ENCODE data around the gene NPFF.
"Not testable (repeated sequence)": the region's sequence is repeated elsewhere in the genome, so short reads cannot be mapped to it uniquely, and the experiment has no call there.

The NPFF gene

GRCh38 chr12:53506881-53507602 is at the start of gene NPFF:
Gene NPFF (minus strand): TSS chr12:53507484. CDS start chr12:53507474, 10 bp downstream.
- DNase-seq (ENCODE audit: low read depth, low spot score): no peak

GRCh38 chr12:53552361-53553327 is 45.4 kb upstream of the NPFF start:
- no peak for DNase-seq (ENCODE audit: low read depth, low spot score)

DNA sequence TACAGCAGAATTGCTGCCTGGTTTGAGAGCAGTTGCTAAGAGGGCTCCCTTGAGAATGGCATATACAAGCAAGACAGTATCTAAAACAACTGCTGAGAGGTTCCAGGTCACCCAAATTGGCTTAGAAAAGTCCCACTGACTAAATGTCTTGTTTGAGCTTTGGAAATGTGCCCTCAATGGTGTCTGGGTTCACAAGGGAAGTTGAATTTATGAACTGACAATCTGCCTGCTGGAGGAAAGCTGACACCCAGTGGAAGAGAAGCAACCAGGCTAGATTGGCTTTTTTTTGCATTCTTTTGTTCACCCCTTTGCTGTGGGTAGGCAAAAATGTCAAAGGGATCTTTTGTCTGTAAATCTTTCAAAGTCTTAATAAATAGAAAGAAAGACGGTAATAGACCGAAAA is 44.6 kb upstream of the NPFF start:
- no peak for DNase-seq (ENCODE audit: low read depth, low spot score)

DNA sequence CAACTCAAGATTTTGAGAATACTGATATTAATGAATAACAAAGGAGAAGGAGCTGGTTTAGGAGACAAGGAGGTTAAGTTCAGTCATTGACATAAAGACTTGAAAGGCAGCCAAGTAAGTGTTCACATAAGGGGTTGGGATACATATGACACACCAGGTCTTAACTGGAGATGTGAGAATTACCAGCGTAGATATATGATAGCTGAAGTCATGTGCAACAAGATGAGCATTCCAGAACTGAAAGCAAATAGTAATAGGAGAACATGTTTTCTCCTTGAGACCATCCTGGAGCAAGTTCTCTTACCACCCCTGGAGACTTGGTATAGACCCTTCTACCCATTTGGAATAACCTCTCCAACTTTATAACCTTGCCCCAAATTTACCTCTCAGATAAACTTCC is 43.3 kb upstream of the NPFF start:
- no peak for DNase-seq (ENCODE audit: low read depth, low spot score)

GRCh38 chr12:53550131-53550530 is 42.8 kb upstream of the NPFF start:
- not testable (repeated sequence) for DNase-seq (ENCODE audit: low read depth, low spot score)

GRCh38 chr12:53548354-53548753 is 41.1 kb upstream of the NPFF start:
- not testable (repeated sequence) for DNase-seq (ENCODE audit: low read depth, low spot score)

DNA sequence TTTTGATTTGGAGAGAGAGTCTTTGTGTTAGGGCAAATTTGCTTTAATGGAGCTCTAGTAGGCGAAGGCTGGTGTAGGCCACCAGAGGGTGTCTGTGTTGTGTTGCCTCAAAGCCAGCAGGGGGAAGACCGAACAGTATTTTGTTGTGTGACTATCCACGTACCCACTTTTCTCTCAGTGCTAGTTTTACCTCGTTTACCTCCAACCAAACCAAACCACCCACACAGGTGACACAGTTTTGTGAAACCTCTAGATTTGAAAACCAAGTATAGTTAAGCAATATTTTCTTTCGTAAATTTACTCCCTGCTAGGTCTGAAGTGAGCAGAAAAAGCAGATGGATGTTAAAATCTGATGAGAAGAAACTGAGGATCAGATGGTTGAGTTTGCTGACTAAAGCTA is 36.3 kb upstream of the NPFF start:
- DNase-seq (ENCODE audit: low read depth, low spot score): peak; percentile 30

DNA sequence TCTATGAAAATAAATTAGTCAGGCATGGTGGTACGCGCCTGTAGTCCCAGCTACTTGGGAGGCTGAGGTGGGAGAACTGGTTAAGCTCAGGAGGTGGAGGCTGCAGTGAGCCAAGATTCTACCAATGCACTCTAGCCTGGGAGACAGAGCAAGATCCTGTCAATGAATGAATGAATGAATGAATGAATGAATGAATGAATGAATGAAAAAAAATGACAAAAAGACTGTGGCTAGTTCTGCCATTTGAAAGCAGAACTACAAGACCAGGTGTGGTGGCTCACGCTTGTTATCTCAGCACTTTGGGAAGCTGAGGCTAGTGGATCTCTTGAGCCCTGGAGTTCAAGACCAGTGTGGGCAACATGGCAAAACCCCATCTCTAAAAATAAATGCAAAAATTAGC is 32.2 kb upstream of the NPFF start:
- no peak for DNase-seq (ENCODE audit: low read depth, low spot score)

GRCh38 chr12:53538209-53538689 is 31.0 kb upstream of the NPFF start:
- no peak for DNase-seq (ENCODE audit: low read depth, low spot score)

- DNase-seq (ENCODE audit: low read depth, low spot score): no peak
Observed at GRCh38 chr12:53536962-53537361, 29.7 kb upstream of the NPFF start.

GRCh38 chr12:53533471-53533870 is 26.2 kb upstream of the NPFF start:
- DNase-seq (ENCODE audit: low read depth, low spot score): no peak

DNA sequence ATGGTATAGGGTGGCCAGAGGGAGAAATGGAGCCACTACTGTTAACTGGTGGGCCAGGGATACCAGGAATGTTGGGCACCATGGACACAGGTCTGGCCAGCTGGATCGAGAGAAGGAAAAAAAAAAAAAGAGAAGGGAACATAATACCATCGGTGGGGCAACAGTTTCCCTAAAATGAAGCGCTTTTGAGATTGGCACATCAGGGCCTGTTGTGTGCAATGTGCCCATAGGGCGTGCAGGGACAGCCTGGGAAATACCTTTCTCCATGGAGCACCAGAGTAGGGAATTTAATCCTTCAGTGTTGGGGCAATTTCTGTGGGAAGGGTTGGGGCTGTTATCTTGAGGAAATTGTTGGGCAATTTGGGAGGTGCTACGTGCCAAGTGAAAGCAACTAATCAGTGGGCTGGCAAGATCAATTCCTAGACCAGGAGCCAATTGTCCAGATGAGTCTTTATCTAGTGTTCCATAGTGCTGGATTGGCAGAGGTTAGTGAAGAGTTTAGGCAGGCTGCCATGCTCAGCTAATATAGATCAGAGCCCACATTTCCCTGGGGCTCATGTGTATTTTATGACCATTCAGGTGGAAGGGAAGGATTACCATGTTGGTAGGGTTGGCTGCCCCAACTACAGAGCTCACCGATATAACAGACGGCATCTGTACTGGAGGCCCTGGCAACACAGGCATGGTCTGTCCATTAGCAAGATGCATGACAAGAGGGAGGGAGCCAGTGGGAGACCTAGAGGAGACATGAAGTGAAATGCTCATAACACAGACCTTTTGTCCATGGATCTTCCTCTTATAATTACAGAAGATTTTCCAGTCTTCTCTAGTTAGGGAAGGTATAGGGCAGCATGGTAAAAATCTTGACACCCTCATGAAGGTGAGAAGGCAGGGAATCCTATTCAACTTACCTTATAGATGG is 25.5 kb upstream of the NPFF start:
- no peak for DNase-seq (ENCODE audit: low read depth, low spot score)

DNA sequence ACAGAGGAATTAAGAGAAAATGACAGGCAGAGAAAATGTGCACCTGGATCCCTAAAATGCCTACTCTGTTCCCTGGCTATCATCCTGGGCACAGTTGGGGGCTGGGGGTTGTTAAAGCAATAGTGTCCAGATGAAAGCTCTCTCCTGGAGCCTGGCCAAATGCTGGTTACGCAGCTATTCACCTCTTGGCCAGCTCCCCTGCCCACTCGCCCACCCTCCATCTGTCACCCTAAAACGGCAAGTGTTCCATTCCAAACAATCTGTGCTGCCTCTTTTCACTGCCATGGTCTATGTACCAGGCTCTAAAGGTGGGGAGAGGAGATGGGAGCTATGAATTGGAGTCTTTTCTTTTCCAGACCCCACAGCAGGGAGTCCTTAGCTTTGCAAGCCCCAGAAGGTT is 24.7 kb upstream of the NPFF start:
- DNase-seq (ENCODE audit: low read depth, low spot score): no peak

GRCh38 chr12:53530920-53531319 is 23.6 kb upstream of the NPFF start:
- no peak for DNase-seq (ENCODE audit: low read depth, low spot score)

GRCh38 chr12:53530061-53530460 is 22.8 kb upstream of the NPFF start:
- no peak for DNase-seq (ENCODE audit: low read depth, low spot score)

DNA sequence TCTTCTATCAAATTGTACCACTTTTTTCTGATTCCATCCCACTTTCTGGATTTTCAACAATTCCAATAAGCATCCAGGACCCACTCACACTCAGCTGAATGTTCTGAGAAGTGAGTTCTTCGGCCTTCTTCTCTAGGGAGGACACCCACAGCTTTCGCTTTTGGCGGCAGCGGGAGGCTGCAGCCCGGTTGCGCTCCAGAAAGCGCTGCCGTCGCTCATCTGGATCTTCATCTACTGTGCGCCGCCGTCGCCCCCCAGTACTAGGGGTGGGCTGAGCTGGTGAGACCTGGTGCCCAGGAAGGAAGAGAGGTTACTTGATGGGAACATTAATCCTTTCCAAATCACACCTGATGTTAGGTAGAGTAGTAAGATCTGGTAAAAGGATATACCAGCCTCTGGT is 17.2 kb upstream of the NPFF start:
- DNase-seq (ENCODE audit: low read depth, low spot score): no peak

DNA sequence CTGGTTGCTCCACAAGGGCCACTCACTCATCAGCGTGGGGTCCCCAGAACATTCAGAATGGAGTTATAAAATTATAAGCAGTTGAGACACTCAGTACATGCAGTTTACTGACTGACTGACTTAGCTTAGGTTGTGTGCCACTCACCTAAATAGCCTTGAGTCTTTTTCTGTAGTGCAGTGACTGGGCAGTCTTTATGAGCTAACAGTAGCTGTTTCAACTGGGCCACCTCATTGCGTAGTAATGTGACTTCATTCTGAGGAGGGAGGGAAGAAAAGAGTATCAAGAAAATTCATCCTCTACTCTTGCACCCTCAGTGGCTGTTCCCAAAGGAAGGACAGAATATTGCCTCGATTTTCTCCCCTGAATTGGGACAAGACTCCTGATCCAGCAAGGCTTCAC is 15.8 kb upstream of the NPFF start:
- DNase-seq (ENCODE audit: low read depth, low spot score): no peak

GRCh38 chr12:53518381-53518780 is 11.1 kb upstream of the NPFF start:
- DNase-seq (ENCODE audit: low read depth, low spot score): no peak

DNA sequence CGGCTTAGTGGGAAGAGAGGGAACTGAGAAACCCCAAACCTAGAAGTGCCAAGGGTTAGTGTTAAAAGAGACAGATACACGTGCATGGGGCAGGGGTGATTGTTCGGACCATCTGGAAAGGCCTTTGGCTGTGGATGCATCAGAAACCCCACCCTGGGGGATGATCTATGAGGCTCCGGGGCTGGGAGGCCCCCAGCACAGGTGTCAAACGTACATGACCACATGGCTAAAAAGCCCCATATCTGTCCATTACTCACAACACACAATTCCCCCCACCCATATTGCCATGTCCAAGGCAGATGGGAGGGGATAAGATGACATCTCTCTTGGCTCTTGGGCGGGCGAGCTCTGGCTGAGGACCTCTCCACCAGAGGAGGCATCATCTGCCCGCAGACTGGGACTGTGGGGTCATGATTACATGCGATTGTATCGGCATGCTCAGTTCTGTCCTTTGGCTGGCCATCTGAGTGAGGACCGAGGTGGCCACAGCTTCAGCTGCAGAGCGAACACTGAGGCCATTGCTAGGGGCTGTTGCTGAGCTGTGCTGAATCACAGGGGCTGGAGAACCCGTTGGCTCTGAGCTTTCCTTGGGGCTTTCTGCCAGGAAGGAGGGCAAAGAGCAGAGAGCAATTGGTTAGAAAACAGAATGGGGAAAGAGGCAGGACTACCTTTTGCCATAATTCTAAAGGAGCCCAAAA is 9.6 kb upstream of the NPFF start:
- DNase-seq (ENCODE audit: low read depth, low spot score): no peak

- DNase-seq (ENCODE audit: low read depth, low spot score): no peak
Observed at GRCh38 chr12:53515291-53515680, 8.0 kb upstream of the NPFF start.

Measured in iPS DF 19.7 (cell line).